A673 (cell line): ENCODE results near the gene CCDC171. TPM values are rescaled to one million over a fixed set of nuclear protein-coding genes. Genes with fewer than 3 reads are reported as not detected.
"Not testable (repeated sequence)": the region's sequence is repeated elsewhere in the genome, so short reads cannot be mapped to it uniquely, and the experiment has no call there.

Experiments used
- BruUV-seq: library from RNA; stranded (reverse); fragments of 400-500 nt; replicated peaks from 2 replicates; lab custom pipeline; 2021; lab: Mats Ljungman, UMichigan
- CTCF ChIA-PET: fragments of 300-600 bp; sonication (Branson Sonifier 250); formaldehyde crosslinking; loops from one replicate; lab custom pipeline; 2022; ENCODE audit warnings: antibody characterized with exemption; lab: Charles Lee
- POLR2A ChIA-PET: fragments of 300-600 bp; sonication (Branson Sonifier 250); formaldehyde crosslinking; loops from one replicate; lab custom pipeline; 2022; ENCODE audit warnings: antibody characterized with exemption; ENCODE audit not compliant: low non-redundant PET; lab: Charles Lee
- DNase-seq: peaks from one replicate; pipeline ENCODE4 v3.0.0-alpha.2; 2015; ENCODE audit warnings: low spot score
- H3K27ac ChIP-seq: fragments of 200-600 bp; sonication (generic); 2 replicates; pipeline ENCODE4 v1.5.1; 2016; ENCODE audit warnings: mixed run types, low read depth, mild to moderate bottlenecking, mixed read lengths, antibody characterized with exemption, low read length; ENCODE audit not compliant: poor library complexity, severe bottlenecking
- H3K27me3 ChIP-seq: fragments of 200-600 bp; sonication (generic); replicated peaks from 2 replicates; pipeline ENCODE4 v1.6.1; 2017; ENCODE audit warnings: mixed run types, low read depth, mild to moderate bottlenecking, mixed read lengths, antibody characterized with exemption, low read length; ENCODE audit not compliant: insufficient read depth, poor library complexity
- H3K36me3 ChIP-seq: fragments of 200-600 bp; sonication (generic); 2 replicates; pipeline ENCODE4 v1.6.1; 2016; ENCODE audit warnings: mixed run types, mild to moderate bottlenecking, mixed read lengths, antibody characterized with exemption, low read length; ENCODE audit not compliant: insufficient read depth, poor library complexity, severe bottlenecking
- H3K4me1 ChIP-seq: fragments of 200-600 bp; sonication (generic); 2 replicates; pipeline ENCODE4 v1.6.1; 2017; ENCODE audit warnings: mixed run types, mild to moderate bottlenecking, mixed read lengths, antibody characterized with exemption, low read length; ENCODE audit not compliant: insufficient read depth, poor library complexity, severe bottlenecking
- H3K4me3 ChIP-seq: fragments of 200-600 bp; sonication (generic); 2 replicates; pipeline ENCODE4 v1.5.1; 2016; ENCODE audit warnings: low read depth, mixed run types, mild to moderate bottlenecking, mixed read lengths, low read length; ENCODE audit not compliant: poor library complexity, severe bottlenecking
- H3K9me3 ChIP-seq: fragments of 200-600 bp; sonication (generic); 2 replicates; pipeline ENCODE4 v1.6.1; 2016; ENCODE audit warnings: mixed run types, low read depth, mild to moderate bottlenecking, mixed read lengths, antibody characterized with exemption, low read length; ENCODE audit not compliant: poor library complexity, severe bottlenecking
- CTCF ChIP-seq: fragments of 300-800, 200-600 bp; sonication (generic); conservative IDR thresholded peaks from 2 replicates; pipeline ENCODE4 v1.5.1; 2017; ENCODE audit warnings: low read depth, mild to moderate bottlenecking, antibody characterized with exemption, low read length, moderate library complexity, mixed read lengths
- EZH2 ChIP-seq: fragments of 200-600 bp; sonication (generic); IDR thresholded peaks from 2 replicates; pipeline ENCODE4 v1.6.1; 2017; ENCODE audit warnings: borderline replicate concordance, low read depth, mild to moderate bottlenecking, mixed read lengths, antibody characterized with exemption, low read length; ENCODE audit not compliant: poor library complexity, severe bottlenecking
- intact Hi-C: fragments of 100-400 bp; cut with micrococcal nuclease; formaldehyde crosslinking; loops from one replicate; pipeline ENCODE4 v1.10.0; 2022; ENCODE audit not compliant: unreplicated experiment
- total RNA-seq: library from RNA; stranded (reverse); gene quantifications from 2 replicates; pipeline ENCODE4 v1.2.3, GENCODE V29; 2021

The CCDC171 gene
- total RNA-seq, 1 experiment from 2014 or later: 72.5 TPM

GRCh38 chr9:15522130-15522755 is 30.6 kb upstream of the CCDC171 start:
- H3K9me3 ChIP-seq: no peaks in the 10 kb centered on the region
- H3K4me1 ChIP-seq: no peaks in the 10 kb centered on the region
- intact Hi-C loops: no loop called here
- BruUV-seq: no TSS peak
- POLR2A ChIA-PET: no interaction called here
- no peak for DNase-seq
- no peaks in the 10 kb centered on the region for H3K27me3 ChIP-seq
- H3K36me3 ChIP-seq: no peaks in the 10 kb centered on the region
- no peak for TF ChIP-seq CTCF
- no peak for TF ChIP-seq EZH2
- CTCF ChIA-PET: interaction anchor here (0.6 kb wide), 1 partner anchor 21 kb away, joined by 4 read pairs; no protein-coding TSS in a partner anchor
- H3K27ac ChIP-seq: no peak overlapping the region
- no peak overlapping the region for H3K4me3 ChIP-seq

GRCh38 chr9:15524845-15525455 is 27.9 kb upstream of the CCDC171 start:
- no TSS peak for BruUV-seq
- no peak for DNase-seq
- POLR2A ChIA-PET: no interaction called here

GRCh38 chr9:15525958-15526357 is 26.9 kb upstream of the CCDC171 start:
- intact Hi-C loops: no loop called here
- CTCF ChIA-PET: no interaction called here
- TF ChIP-seq CTCF (no peak), EZH2 (no peak)
- H3K4me1 ChIP-seq: no peaks in the 10 kb centered on the region
- POLR2A ChIA-PET: no interaction called here
- H3K27ac ChIP-seq: no peak overlapping the region
- BruUV-seq: no TSS peak
- no peaks in the 10 kb centered on the region for H3K36me3 ChIP-seq
- no peaks in the 10 kb centered on the region for H3K27me3 ChIP-seq
- no peaks in the 10 kb centered on the region for H3K9me3 ChIP-seq
- no peak overlapping the region for H3K4me3 ChIP-seq
- no peak for DNase-seq

More at GRCh38 chr9:15524845-15525455, 27.9 kb upstream of the CCDC171 start:
- no peak overlapping the region for H3K27ac ChIP-seq
- intact Hi-C loops: no loop called here
- no peaks in the 10 kb centered on the region for H3K4me1 ChIP-seq
- TF ChIP-seq CTCF (no peak), EZH2 (no peak)
- H3K36me3 ChIP-seq: no peaks in the 10 kb centered on the region
- CTCF ChIA-PET: no interaction called here
- no peaks in the 10 kb centered on the region for H3K27me3 ChIP-seq
- H3K9me3 ChIP-seq: no peaks in the 10 kb centered on the region
- no peak overlapping the region for H3K4me3 ChIP-seq

- DNase-seq, H3K4me1 ChIP-seq, H3K27ac ChIP-seq, H3K9me3 ChIP-seq, intact Hi-C loops, H3K27me3 ChIP-seq, POLR2A ChIA-PET, BruUV-seq, H3K36me3 ChIP-seq, CTCF ChIA-PET, H3K4me3 ChIP-seq: not testable (repeated sequence)
Measured at GRCh38 chr9:15527035-15527434, 25.8 kb upstream of the CCDC171 start.
